OCI-LY7 (cell line): ENCODE measurements around the gene EHD4. TPM values are rescaled to one million over a fixed set of nuclear protein-coding genes. Genes with fewer than 3 reads are reported as not detected.

Experiments used
- BruUV-seq: library from RNA; stranded (reverse); fragments of 400-500 nt; replicated peaks from 2 replicates; lab custom pipeline; 2021; lab: Mats Ljungman, UMichigan
- CTCF ChIA-PET: fragments of 300-600 bp; sonication (Branson Sonifier 250); formaldehyde crosslinking; loops from one replicate; lab custom pipeline; 2022; ENCODE audit warnings: antibody characterized with exemption; ENCODE audit not compliant: unreplicated experiment; lab: Charles Lee
- POLR2A ChIA-PET: fragments of 300-600 bp; sonication (Branson Sonifier 250); formaldehyde crosslinking; loops from one replicate; lab custom pipeline; 2022; ENCODE audit warnings: antibody characterized with exemption; lab: Charles Lee
- DNase-seq: peaks from one replicate; pipeline ENCODE4 v3.0.0-alpha.2; 2015; ENCODE audit warnings: low spot score
- H2AFZ ChIP-seq: fragments of 200-600 bp; sonication (generic), shearing (Covaris generic); 2 replicates; pipeline ENCODE4 v1.6.1; 2014; ENCODE audit warnings: mild to moderate bottlenecking, antibody characterized with exemption, low read length, moderate library complexity
- H3K27ac ChIP-seq: fragments of 200-600 bp; sonication (generic); 2 replicates; pipeline ENCODE4 v1.5.1; 2014; ENCODE audit warnings: mixed run types, low read depth, mild to moderate bottlenecking, moderate library complexity, low read length, inconsistent platforms; ENCODE audit not compliant: poor library complexity, severe bottlenecking
- H3K36me3 ChIP-seq: fragments of 200-600 bp; sonication (generic); 2 replicates; pipeline ENCODE4 v1.6.1; 2014; ENCODE audit warnings: mild to moderate bottlenecking, antibody characterized with exemption, low read length, moderate library complexity, mixed read lengths; ENCODE audit not compliant: insufficient read depth
- H3K4me1 ChIP-seq: fragments of 200-600 bp; sonication (generic); 2 replicates; pipeline ENCODE4 v1.5.1; 2014; ENCODE audit warnings: mild to moderate bottlenecking, low read length; ENCODE audit not compliant: insufficient read depth, poor library complexity, severe bottlenecking
- H3K4me2 ChIP-seq: fragments of 200-600 bp; sonication (generic); 2 replicates; pipeline ENCODE4 v1.6.1; 2014; ENCODE audit warnings: mild to moderate bottlenecking, low read length
- H3K4me3 ChIP-seq: fragments of 200-600 bp; sonication (generic); 2 replicates; pipeline ENCODE4 v1.5.1; 2014; ENCODE audit warnings: mild to moderate bottlenecking, low read depth, low read length; ENCODE audit not compliant: poor library complexity, severe bottlenecking
- H3K79me2 ChIP-seq: fragments of 200-600 bp; sonication (generic); 2 replicates; pipeline ENCODE4 v1.6.1; 2016; ENCODE audit warnings: low read depth, mild to moderate bottlenecking, low read length, moderate library complexity, mixed read lengths; ENCODE audit not compliant: insufficient read depth
- H3K9me2 ChIP-seq: fragments of 200-600 bp; sonication (generic); 2 replicates; pipeline ENCODE4 v1.6.1; 2016; ENCODE audit warnings: mild to moderate bottlenecking, low read length, mixed read lengths; ENCODE audit not compliant: insufficient read depth
- H3K9me3 ChIP-seq: fragments of 200-600 bp; sonication (generic); 2 replicates; pipeline ENCODE4 v1.6.1; 2014; ENCODE audit warnings: mild to moderate bottlenecking, mixed run types, low read length, mixed read lengths
- H4K20me1 ChIP-seq: fragments of 200-600 bp; sonication (generic); 2 replicates; pipeline ENCODE4 v1.6.1; 2014; ENCODE audit warnings: mild to moderate bottlenecking, antibody characterized with exemption, low read length, moderate library complexity, mixed read lengths; ENCODE audit not compliant: insufficient read depth
- EZH2phosphoT487 ChIP-seq: fragments of 200-600 bp; sonication (generic); IDR thresholded peaks from 2 replicates; pipeline ENCODE4 v1.6.1; 2018; ENCODE audit warnings: low read depth, borderline replicate concordance, mild to moderate bottlenecking, mixed run types, antibody characterized with exemption, low read length, moderate library complexity, mixed read lengths
- intact Hi-C: fragments of 100-400 bp; cut with micrococcal nuclease; formaldehyde crosslinking; loops from one replicate; pipeline ENCODE4 v1.10.0; 2022; ENCODE audit not compliant: unreplicated experiment
- total RNA-seq, 2 experiments: library from RNA; depleted of rRNA in 1 of 2; stranded (reverse); fragments of >200 nt in 1 of 2; shearing (Covaris generic) in 1 of 2; gene quantifications; 2 replicates each; pipeline ENCODE4 v1.2.3, GENCODE V29; 2014 to 2022
- TF ChIP-seq, protein P1 (sequence below): fragments of 200-600 bp; sonication (generic); conservative IDR thresholded peaks from 2 replicates; pipeline ENCODE4 v1.5.1; 2014; ENCODE audit warnings: mild to moderate bottlenecking, antibody characterized with exemption, low read length, moderate library complexity, mixed read lengths

EHD4 gene
- total RNA-seq, 2 experiments from 2014 or later: 13.5 to 19.4 TPM

DNA sequence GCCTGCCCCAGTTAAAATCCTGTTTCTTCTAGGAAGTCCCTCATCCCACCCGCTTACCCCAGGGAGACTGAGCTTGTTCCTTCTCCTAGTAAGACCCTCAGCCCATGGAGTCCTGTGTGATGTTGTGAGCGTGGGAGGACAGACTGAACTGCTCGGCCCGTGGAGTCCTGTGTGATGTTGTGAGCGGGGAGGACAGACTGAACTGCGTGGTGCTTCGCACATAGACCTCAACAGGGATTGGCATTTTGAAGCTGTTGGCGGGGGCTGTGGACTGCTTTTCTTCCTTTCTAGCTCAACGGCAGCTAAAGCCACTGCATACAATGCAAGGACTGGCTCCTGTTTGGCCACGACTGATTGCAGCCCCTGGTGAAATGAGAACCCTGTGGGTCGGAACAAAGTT, 76.9 kb downstream of the EHD4 start:
- no peaks in the 10 kb centered on the region for H3K9me3 ChIP-seq
- TF ChIP-seq EZH2phosphoT487: no peak
- TF ChIP-seq, protein P1, sequence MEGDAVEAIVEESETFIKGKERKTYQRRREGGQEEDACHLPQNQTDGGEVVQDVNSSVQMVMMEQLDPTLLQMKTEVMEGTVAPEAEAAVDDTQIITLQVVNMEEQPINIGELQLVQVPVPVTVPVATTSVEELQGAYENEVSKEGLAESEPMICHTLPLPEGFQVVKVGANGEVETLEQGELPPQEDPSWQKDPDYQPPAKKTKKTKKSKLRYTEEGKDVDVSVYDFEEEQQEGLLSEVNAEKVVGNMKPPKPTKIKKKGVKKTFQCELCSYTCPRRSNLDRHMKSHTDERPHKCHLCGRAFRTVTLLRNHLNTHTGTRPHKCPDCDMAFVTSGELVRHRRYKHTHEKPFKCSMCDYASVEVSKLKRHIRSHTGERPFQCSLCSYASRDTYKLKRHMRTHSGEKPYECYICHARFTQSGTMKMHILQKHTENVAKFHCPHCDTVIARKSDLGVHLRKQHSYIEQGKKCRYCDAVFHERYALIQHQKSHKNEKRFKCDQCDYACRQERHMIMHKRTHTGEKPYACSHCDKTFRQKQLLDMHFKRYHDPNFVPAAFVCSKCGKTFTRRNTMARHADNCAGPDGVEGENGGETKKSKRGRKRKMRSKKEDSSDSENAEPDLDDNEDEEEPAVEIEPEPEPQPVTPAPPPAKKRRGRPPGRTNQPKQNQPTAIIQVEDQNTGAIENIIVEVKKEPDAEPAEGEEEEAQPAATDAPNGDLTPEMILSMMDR: no peak
- no peak overlapping the region for H3K27ac ChIP-seq
- ChIA-PET POLR2A (no interaction called here), CTCF (no interaction called here)
- H2AFZ ChIP-seq: no peak overlapping the region
- H3K4me3 ChIP-seq: no peak overlapping the region
- no TSS peak for BruUV-seq
- peaks cover 10% of the 10 kb centered on the region; the same call in 1 of the 2 replicates for H3K36me3 ChIP-seq
- H3K79me2 ChIP-seq: no peaks in the 10 kb centered on the region
- H3K9me2 ChIP-seq: no peaks in the 10 kb centered on the region
- H4K20me1 ChIP-seq: no peaks in the 10 kb centered on the region
- H3K4me2 ChIP-seq: no peak overlapping the region
- intact Hi-C loops: no loop called here
- no peak for DNase-seq
- H3K4me1 ChIP-seq: no peaks in the 10 kb centered on the region

DNA sequence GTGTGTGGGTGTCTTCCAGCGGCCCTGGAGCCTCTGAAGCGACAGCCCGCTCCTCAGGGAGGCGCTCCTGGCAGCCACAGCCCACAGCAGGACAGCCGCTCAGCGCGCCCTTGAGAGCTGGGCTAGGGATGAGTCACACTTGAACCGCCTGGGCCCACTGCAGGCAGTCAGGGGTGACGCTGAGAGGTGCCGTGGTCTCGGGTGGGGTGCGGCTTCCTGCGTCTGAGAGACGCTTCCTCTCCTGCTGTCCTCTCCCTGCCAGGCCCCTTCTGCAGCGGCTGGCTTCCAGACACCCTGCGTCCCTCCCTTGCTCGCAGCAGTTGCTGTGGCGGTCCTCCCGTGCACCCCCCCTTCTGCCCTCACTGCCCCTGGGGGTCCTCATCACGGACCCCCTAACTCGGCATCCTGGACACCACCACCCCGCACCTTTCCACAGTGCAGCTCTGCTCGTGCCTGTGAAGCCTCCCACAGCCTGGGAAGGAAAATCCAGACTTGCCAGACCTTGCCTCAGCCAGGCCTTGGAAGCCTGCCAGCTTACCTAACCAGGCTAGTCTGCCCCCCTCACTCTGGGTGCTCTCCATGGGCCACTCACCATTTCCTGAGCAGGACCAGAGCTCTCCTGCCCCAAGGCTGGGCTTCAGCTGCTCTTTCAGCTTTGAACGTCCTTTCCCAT, 77.4 kb downstream of the EHD4 start:
- H3K4me2 ChIP-seq: no peak overlapping the region
- intact Hi-C loops: no loop called here

More for the DNA sequence above, 77.4 kb downstream of the EHD4 start:
- Histone ChIP-seq H3K9me2 (no peaks in the 10 kb centered on the region), H3K4me3 (no peak overlapping the region), H2AFZ (no peak overlapping the region), H4K20me1 (no peaks in the 10 kb centered on the region), H3K9me3 (no peaks in the 10 kb centered on the region), H3K27ac (no peak overlapping the region), H3K4me1 (no peaks in the 10 kb centered on the region), H3K36me3 (peaks cover 6% of the 10 kb centered on the region; the same call in 1 of the 2 replicates), H3K79me2 (no peaks in the 10 kb centered on the region)
- BruUV-seq: no TSS peak
- CTCF ChIA-PET: no interaction called here
- POLR2A ChIA-PET: no interaction called here
- no peak for DNase-seq
- TF ChIP-seq, protein P1: no peak
- no peak for TF ChIP-seq EZH2phosphoT487
